22Rv1 (cell line): ENCODE data around the gene DEGS2.
A peak's percentile ranks its signal among the peaks of the same experiment; 100 is the strongest.

ENCODE experiments used
- H3K27ac ChIP-seq: fragments of 450-650 bp; 2 replicates; pipeline ENCODE4 v1.5.1; 2017
- CTCF ChIP-seq: fragments of 450-650 bp; IDR thresholded peaks from 2 replicates; pipeline ENCODE4 v1.5.1; 2017; ENCODE audit warnings: mild to moderate bottlenecking
- ZFX ChIP-seq: fragments of 450-650 bp; IDR thresholded peaks from 2 replicates; pipeline ENCODE4 v1.6.1; 2017; ENCODE audit warnings: antibody characterized with exemption, borderline replicate concordance

The DEGS2 gene

DNA sequence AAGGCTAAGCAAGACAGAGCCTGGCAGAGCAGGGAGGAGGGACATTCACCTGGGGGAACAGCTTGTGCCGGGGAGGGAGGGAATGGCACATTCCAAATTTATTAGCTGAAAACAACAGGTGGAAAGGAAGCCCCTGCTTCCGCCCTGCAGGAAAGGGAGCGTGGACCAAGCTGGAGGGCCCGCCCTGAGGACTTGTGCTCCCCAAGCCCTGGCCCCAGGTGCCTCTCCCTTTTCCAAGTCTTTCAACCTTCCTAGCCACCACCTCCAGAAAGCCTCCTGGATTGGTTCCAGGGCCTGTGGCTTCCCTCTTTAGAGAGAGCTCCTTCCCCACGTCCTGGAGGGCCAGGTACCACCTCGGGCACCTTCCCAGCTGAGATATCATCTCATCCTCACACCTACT is 2.7 kb downstream of the DEGS2 start:
- H3K27ac ChIP-seq, result peak overlapping the region; percentile 71
- TF ChIP-seq ZFX (no peak), CTCF (no peak)

GRCh38 chr14:100155756-100156616 is 3.5 kb downstream of the DEGS2 start:
- peak overlapping the region; percentile 71 for H3K27ac ChIP-seq
- no peak for TF ChIP-seq CTCF

GRCh38 chr14:100155049-100155621 is 4.3 kb downstream of the DEGS2 start:
- H3K27ac ChIP-seq, result peak overlapping the region; percentile 71
- TF ChIP-seq CTCF (peak; percentile 78), ZFX (no peak)

DNA sequence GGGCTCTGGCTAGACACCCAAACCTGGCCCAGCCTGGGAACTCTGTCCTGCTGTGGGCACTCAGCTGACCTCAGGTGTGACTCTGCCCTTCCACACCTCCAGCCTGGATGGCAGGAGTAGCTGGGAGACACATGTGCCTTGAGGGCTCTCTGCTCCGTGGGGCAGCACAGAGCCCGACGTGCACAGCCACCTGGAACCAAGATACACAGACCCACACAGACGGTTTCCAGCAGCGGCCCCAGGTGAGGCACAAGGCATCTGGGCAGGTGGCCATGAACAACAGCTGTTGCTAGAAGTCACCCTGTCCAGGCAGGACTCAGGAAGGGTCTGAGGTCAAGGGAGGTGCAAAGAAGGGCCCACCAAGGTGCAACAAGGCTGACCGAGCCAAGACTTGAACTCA is 5.9 kb downstream of the DEGS2 start:
- no peak for TF ChIP-seq CTCF
- no peak for TF ChIP-seq ZFX
- H3K27ac ChIP-seq, result no peak overlapping the region

GRCh38 chr14:100152091-100152490 is 7.4 kb downstream of the DEGS2 start:
- no peak for TF ChIP-seq CTCF
- no peak for TF ChIP-seq ZFX
- no peak overlapping the region for H3K27ac ChIP-seq

DNA sequence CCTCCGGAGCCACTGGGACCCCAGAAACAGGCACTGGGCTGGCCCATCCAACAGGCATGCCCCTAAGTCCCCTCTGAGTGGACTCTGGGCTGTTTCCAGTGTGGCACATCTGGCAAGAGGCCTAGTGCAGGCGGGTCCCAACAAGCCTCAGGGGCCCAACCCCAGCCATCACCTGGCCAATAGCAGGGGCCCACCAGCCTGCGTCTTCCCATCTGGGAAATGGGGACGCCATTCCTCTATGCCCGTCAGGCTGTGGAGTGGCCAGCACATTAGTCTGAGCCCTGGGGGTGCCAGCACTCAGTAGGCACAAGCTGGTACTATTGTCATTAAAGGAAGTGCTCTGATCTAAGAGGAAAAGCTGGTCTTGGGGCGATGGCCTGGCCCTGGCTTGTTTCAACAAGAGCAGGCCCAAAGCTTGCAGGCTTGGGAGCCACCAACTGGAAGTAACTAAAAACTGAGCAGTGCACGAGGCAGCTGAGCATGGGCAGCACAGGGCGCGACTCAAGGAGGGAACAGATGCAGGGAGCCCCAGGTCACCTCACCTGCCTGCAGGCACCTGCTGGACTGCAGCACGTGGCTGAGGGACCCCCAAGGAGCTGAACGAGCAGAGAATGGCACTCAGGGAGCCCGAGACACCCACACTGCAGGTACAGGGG is 8.4 kb downstream of the DEGS2 start:
- H3K27ac ChIP-seq, result no peak overlapping the region
- no peak for TF ChIP-seq CTCF
- no peak for TF ChIP-seq ZFX
